ENCODE measurements around the gene ARRDC2. TPM values are rescaled to one million over a fixed set of nuclear protein-coding genes. Genes with fewer than 3 reads are reported as not detected.

ARRDC2 gene
- total and polyA plus RNA-seq, 4 donors = 2.7 to 32.3 (median 6.5) TPM

- Histone ChIP-seq H3K9ac (ENCODE audit: low read depth in 1 of 2, low read length in 2 of 2) (no peak overlapping the region), H3K36me3 (ENCODE audit: control insufficient read depth in 4 of 4, insufficient read depth in 3 of 4, low read depth in 1 of 4, low read length in 3 of 4) (no peaks in the 10 kb centered on the region), H3K27me3 (ENCODE audit: control insufficient read depth in 4 of 4, insufficient read depth in 4 of 4, low read length in 3 of 4) (no peaks in the 10 kb centered on the region), H3K4me3 (ENCODE audit: low read depth in 1 of 3, low read length in 3 of 3) (no peak overlapping the region), H3K27ac (ENCODE audit: low read depth in 1 of 2, low read length in 2 of 2) (peak overlapping the region; percentile 36 to 52), H3K9me3 (ENCODE audit: control insufficient read depth in 4 of 4, low read length in 3 of 4) (no peaks in the 10 kb centered on the region), H3K4me1 (ENCODE audit: control insufficient read depth in 4 of 4, insufficient read depth in 4 of 4, low read length in 3 of 4) (peaks cover 7 to 38% (median 27%) of the 10 kb centered on the region in 4 donors)
- 77% methylated on average over 9 of the region's 9 CpGs for WGBS
- TF ChIP-seq FOXA1 (IDR thresholded peaks at IDR 0.05) = no peak
- no peak for TF ChIP-seq ZBTB33 (IDR thresholded peaks at IDR 0.05)
- TF ChIP-seq HNF4A (conservative IDR thresholded peaks at IDR 0.05) = no peak
- TF ChIP-seq RAD21 (IDR thresholded peaks at IDR 0.05) = no peak
- no peak for DNase-seq (ENCODE audit: low spot score)
Measured at GRCh38 chr19:18053576-18054219, 45.7 kb downstream of the ARRDC2 start.

GRCh38 chr19:18055967-18056366 lies 48.0 kb downstream of the ARRDC2 start:
- TF ChIP-seq CTCF (IDR thresholded peaks at IDR 0.05; ENCODE audit: low read depth, low read length, missing input control) (no peak), RAD21 (IDR thresholded peaks at IDR 0.05) (no peak), JUND (IDR thresholded peaks at IDR 0.05) (no peak), YY1 (IDR thresholded peaks at IDR 0.05) (no peak), HNF4G (IDR thresholded peaks at IDR 0.05) (no peak), FOXA1 (IDR thresholded peaks at IDR 0.05) (no peak), GABPA (IDR thresholded peaks at IDR 0.05 in 1 of 2, conservative IDR thresholded peaks at IDR 0.05 in 1 of 2) (no peak), NR2F2 (IDR thresholded peaks at IDR 0.05) (no peak), SP1 (IDR thresholded peaks at IDR 0.05) (no peak), FOXA2 (IDR thresholded peaks at IDR 0.05) (no peak), MAX (IDR thresholded peaks at IDR 0.05) (no peak), EGR1 (IDR thresholded peaks at IDR 0.05; ENCODE audit: low read depth in 2 of 2) (no peak), TAF1 (conservative IDR thresholded peaks at IDR 0.05) (no peak), HNF4A (conservative IDR thresholded peaks at IDR 0.05) (no peak), ATF3 (IDR thresholded peaks at IDR 0.05) (no peak), ZBTB33 (IDR thresholded peaks at IDR 0.05) (no peak), REST (IDR thresholded peaks at IDR 0.05) (no peak), RXRA (IDR thresholded peaks at IDR 0.05) (no peak)
- Histone ChIP-seq H3K4me1 (ENCODE audit: control insufficient read depth in 4 of 4, insufficient read depth in 4 of 4, low read length in 3 of 4) (peaks cover 7 to 27% (median 18%) of the 10 kb centered on the region in 4 donors), H3K27me3 (ENCODE audit: control insufficient read depth in 4 of 4, insufficient read depth in 4 of 4, low read length in 3 of 4) (no peaks in the 10 kb centered on the region), H3K27ac (ENCODE audit: low read depth in 1 of 2, low read length in 2 of 2) (peak overlapping the region in 1 of 2 donors; percentile 12), H3K9ac (ENCODE audit: low read depth in 1 of 2, low read length in 2 of 2) (no peak overlapping the region), H3K4me3 (ENCODE audit: low read depth in 1 of 3, low read length in 3 of 3) (no peak overlapping the region), H3K9me3 (ENCODE audit: control insufficient read depth in 4 of 4, low read length in 3 of 4) (no peaks in the 10 kb centered on the region), H3K36me3 (ENCODE audit: control insufficient read depth in 4 of 4, insufficient read depth in 3 of 4, low read depth in 1 of 4, low read length in 3 of 4) (no peaks in the 10 kb centered on the region)
- DNase-seq (ENCODE audit: low spot score) = no peak
- WGBS = 93% methylated on average over 5 of the region's 5 CpGs
